CD14-positive monocyte (primary cell): ENCODE measurements around the gene HPCAL4. TPM values are rescaled to one million over a fixed set of nuclear protein-coding genes. Genes with fewer than 3 reads are reported as not detected.

Experiments
- DNase-seq, 3 donors: peaks; one replicate each; pipeline ENCODE4 v3.0.0-alpha.2; 2011 to 2022
- H2AFZ ChIP-seq: 2 replicates; pipeline ENCODE4 v1.6.0; 2012; ENCODE audit warnings: mild to moderate bottlenecking, low read depth, low read length, inconsistent platforms; ENCODE audit not compliant: insufficient read depth, poor library complexity, severe bottlenecking
- H3K27ac ChIP-seq, 2 donors: 1 replicate in 1 of 2; 2 replicates in 1 of 2; pipeline ENCODE4 v1.5.1; 2012 to 2013; ENCODE audit warnings: low read length in 2 of 2, control low read depth in 1 of 2, inconsistent platforms in 1 of 2, low read depth in 1 of 2, mild to moderate bottlenecking in 1 of 2
- H3K27me3 ChIP-seq, 2 donors: one replicate each; pipeline versions ENCODE4 v1.6.0 to v1.6.1; 2011 to 2013; ENCODE audit warnings: low read length in 2 of 2; ENCODE audit not compliant: control insufficient read depth in 2 of 2, insufficient read depth in 2 of 2
- H3K36me3 ChIP-seq, 2 donors: replicated peaks in 1 of 2; 1 replicate in 1 of 2; 2 replicates in 1 of 2; pipeline versions ENCODE4 v1.5.1 to v1.6.1; 2012 to 2013; ENCODE audit warnings: low read length in 2 of 2, control low read depth in 1 of 2, inconsistent platforms in 1 of 2, mild to moderate bottlenecking in 1 of 2; ENCODE audit not compliant: insufficient read depth in 2 of 2, control insufficient read depth in 1 of 2
- H3K4me1 ChIP-seq, 2 donors: 1 replicate in 1 of 2; 2 replicates in 1 of 2; pipeline versions ENCODE4 v1.5.1 to v1.6.1; 2012 to 2013; ENCODE audit warnings: low read length in 2 of 2, control low read depth in 1 of 2, inconsistent platforms in 1 of 2, mild to moderate bottlenecking in 1 of 2, moderate library complexity in 1 of 2; ENCODE audit not compliant: insufficient read depth in 2 of 2, control insufficient read depth in 1 of 2
- H3K4me2 ChIP-seq: replicated peaks from 2 replicates; pipeline ENCODE3; 2012; ENCODE audit warnings: low read length, moderate library complexity, mild to moderate bottlenecking; ENCODE audit not compliant: poor library complexity, severe bottlenecking; ENCODE audit errors: extremely low read depth
- H3K4me3 ChIP-seq, 3 experiments: fragments of 200-600 bp in 1 of 3; sonication (generic) in 1 of 3; replicated peaks in 1 of 3; 1 replicate in 2 of 3; 2 replicates in 1 of 3; pipeline ENCODE4 v1.5.1; 2011 to 2013; ENCODE audit warnings: low read length in 3 of 3, mild to moderate bottlenecking in 3 of 3, control low read depth in 2 of 3, low read depth in 2 of 3, inconsistent platforms in 1 of 3, moderate library complexity in 1 of 3
- H3K79me2 ChIP-seq: 2 replicates; pipeline ENCODE4 v1.6.0; 2012; ENCODE audit warnings: mild to moderate bottlenecking, control low read depth, inconsistent platforms, low read length, moderate library complexity; ENCODE audit not compliant: insufficient read depth
- H3K9ac ChIP-seq: 2 replicates; pipeline ENCODE4 v1.6.0; 2017; ENCODE audit warnings: low read length, mild to moderate bottlenecking; ENCODE audit not compliant: insufficient read depth, poor library complexity, severe bottlenecking
- H3K9me3 ChIP-seq, 2 donors: replicated peaks in 1 of 2; 1 replicate in 1 of 2; 2 replicates in 1 of 2; pipeline versions ENCODE4 v1.5.1 to v1.6.1; 2012 to 2013; ENCODE audit warnings: low read length in 2 of 2, control low read depth in 1 of 2; ENCODE audit not compliant: control insufficient read depth in 1 of 2, insufficient read depth in 1 of 2
- H4K20me1 ChIP-seq: 2 replicates; pipeline ENCODE4 v1.6.0; 2012; ENCODE audit warnings: mild to moderate bottlenecking, low read length, control low read depth, moderate library complexity; ENCODE audit not compliant: insufficient read depth
- H3K27ac Mint-ChIP-seq, 7 donors: one replicate each; pipeline ENCODE4 v1.8.0; 2020; ENCODE audit warnings: mild to moderate bottlenecking in 7 of 7, mixed read lengths in 7 of 7, moderate library complexity in 6 of 7, inconsistent platforms in 2 of 7
- H3K27me3 Mint-ChIP-seq, 3 donors: one replicate each; pipeline ENCODE4 v1.8.0; 2021 to 2022; ENCODE audit warnings: low read depth in 3 of 3, mild to moderate bottlenecking in 3 of 3, mixed read lengths in 3 of 3, moderate library complexity in 3 of 3, inconsistent platforms in 1 of 3
- H3K36me3 Mint-ChIP-seq, 2 donors: one replicate each; pipeline ENCODE4 v1.8.0; 2020; ENCODE audit warnings: mixed read lengths in 2 of 2, inconsistent platforms in 1 of 2, mild to moderate bottlenecking in 1 of 2
- H3K4me1 Mint-ChIP-seq: one replicate; pipeline ENCODE4 v1.8.0; 2020; ENCODE audit warnings: mild to moderate bottlenecking, mixed read lengths
- H3K4me3 Mint-ChIP-seq, 2 donors: one replicate each; pipeline ENCODE4 v1.8.0; 2020; ENCODE audit warnings: mild to moderate bottlenecking in 2 of 2, mixed read lengths in 2 of 2, moderate library complexity in 1 of 2
- H3K9me3 Mint-ChIP-seq, 7 donors: one replicate each; pipeline ENCODE4 v1.8.0; 2020 to 2022; ENCODE audit warnings: mixed read lengths in 7 of 7, mild to moderate bottlenecking in 6 of 7, moderate library complexity in 6 of 7, inconsistent platforms in 2 of 7
- CTCF ChIP-seq: fragments of 200-600 bp; IDR thresholded peaks from one replicate; pipeline ENCODE4 v1.8.0; 2022; ENCODE audit warnings: antibody characterized with exemption, mild to moderate bottlenecking
- WGBS: methylation state at CpG from one replicate; pipeline ENCODE4 v1.1.5; 2013; ENCODE audit warnings: missing lambda C conversion rate; ENCODE audit not compliant: insufficient coverage; 5-methylcytosine and 5-hydroxymethylcytosine counted together
- intact Hi-C, 2 donors: fragments of 100-400 bp; cut with micrococcal nuclease; formaldehyde crosslinking; loops; one replicate each; pipeline versions ENCODE4 v1.15.0 to v1.15.1; 2023
- polyA plus RNA-seq, 3 donors: library from polyadenylated mRNA; depleted of rRNA in 1 of 3; unstranded in 2 of 3; stranded (reverse) in 1 of 3; fragments of 300-500 nt in 2 of 3; fragments of >200 nt in 1 of 3; fragmentation: Illumina TruSeq in 2 of 3; gene quantifications; 1 replicate in 2 of 3; 2 replicates in 1 of 3; pipeline ENCODE4 v1.2.3, GENCODE V29; 2012 to 2021

HPCAL4 gene
- polyA plus RNA-seq, 3 donors = 0.03 to 0.05 TPM; not detected in 1

GRCh38 chr1:39668894-39669293, 22.3 kb downstream of the HPCAL4 start:
- DNase-seq = no peak
- H3K9me3 ChIP-seq = peaks cover 0 to 10% of the 10 kb centered on the region in 2 donors
- H3K4me1 ChIP-seq = peaks cover 15 to 17% of the 10 kb centered on the region in 2 donors
- H3K36me3 ChIP-seq = no peaks in the 10 kb centered on the region
- Mint-ChIP-seq H3K27me3 (peaks cover 42 to 55% (median 44%) of the 10 kb centered on the region in 3 donors), H3K9me3 (peaks cover 0 to 10% (median 0%) of the 10 kb centered on the region in 7 donors), H3K36me3 (peaks cover 0 to 6% of the 10 kb centered on the region in 2 donors), H3K27ac (no peak overlapping the region), H3K4me1 (peaks cover 13% of the 10 kb centered on the region), H3K4me3 (peak overlapping the region in 1 of 2 donors; percentile 17)
- no peak for TF ChIP-seq CTCF
- H3K27ac ChIP-seq = no peak overlapping the region
- H4K20me1 ChIP-seq = no peaks in the 10 kb centered on the region
- H2AFZ ChIP-seq = no peak overlapping the region
- H3K4me2 ChIP-seq = no peak overlapping the region
- 83% methylated on average over 1 of the region's 3 CpGs for WGBS
- no peaks in the 10 kb centered on the region for H3K79me2 ChIP-seq
- no peak overlapping the region for H3K9ac ChIP-seq
- H3K27me3 ChIP-seq = peaks cover 22 to 46% of the 10 kb centered on the region in 2 donors
- intact Hi-C loops = no loop called here
- no peak overlapping the region for H3K4me3 ChIP-seq

GRCh38 chr1:39668111-39668510, 23.1 kb downstream of the HPCAL4 start:
- no peak overlapping the region for H3K27ac Mint-ChIP-seq
- H3K9me3 Mint-ChIP-seq = peaks cover 0 to 10% (median 0%) of the 10 kb centered on the region in 7 donors
- H3K4me3 ChIP-seq = no peak overlapping the region
- intact Hi-C loops = no loop called here
- H3K4me2 ChIP-seq = no peak overlapping the region
- no peaks in the 10 kb centered on the region for H3K79me2 ChIP-seq
- TF ChIP-seq CTCF = no peak
- H2AFZ ChIP-seq = no peak overlapping the region
- peaks cover 13% of the 10 kb centered on the region for H3K4me1 Mint-ChIP-seq
- H3K4me1 ChIP-seq = peaks cover 15 to 17% of the 10 kb centered on the region in 2 donors
- peaks cover 37 to 51% (median 38%) of the 10 kb centered on the region in 3 donors for H3K27me3 Mint-ChIP-seq
- WGBS = 84% methylated on average over 3 of the region's 3 CpGs
- H3K36me3 ChIP-seq = no peaks in the 10 kb centered on the region
- H3K9me3 ChIP-seq = peaks cover 0 to 10% of the 10 kb centered on the region in 2 donors
- no peak overlapping the region for H3K4me3 Mint-ChIP-seq
- DNase-seq = no peak
- peaks cover 21 to 40% of the 10 kb centered on the region in 2 donors for H3K27me3 ChIP-seq
- H3K27ac ChIP-seq = no peak overlapping the region
- no peaks in the 10 kb centered on the region for H4K20me1 ChIP-seq
- peaks cover 0 to 6% of the 10 kb centered on the region in 2 donors for H3K36me3 Mint-ChIP-seq
- no peak overlapping the region for H3K9ac ChIP-seq
